ENCODE measurements around the gene KAT5.
"Not testable (repeated sequence)": the region's sequence is repeated elsewhere in the genome, so short reads cannot be mapped to it uniquely, and the experiment has no call there.

Gene KAT5

GRCh38 chr11:65711785-65712632 is at the start of gene KAT5:
TSS of gene KAT5 (plus strand) at chr11:65712252. CDS start at chr11:65712268, 16 bp downstream.
- Histone ChIP-seq H4K20me1 (peaks cover 32% of the 10 kb centered on the region), H3K27me3 (no peaks in the 10 kb centered on the region), H3K9me3 (no peaks in the 10 kb centered on the region), H3K4me3 (peak within 1 kb of the TSS; percentile 77), H3K4me1 (peaks cover 62% of the 10 kb centered on the region), H3K27ac (peak within 1 kb of the TSS; percentile 100), H3K36me3 (peaks cover 41% of the 10 kb centered on the region), H3K9ac (peak within 1 kb of the TSS; percentile 97), H3K4me2 (peak within 1 kb of the TSS; percentile 80)
- no peak for TF ChIP-seq Cebpa-rat (IDR thresholded peaks at IDR 0.05)

- H3K27ac ChIP-seq: peak within 1 kb of the TSS; percentile 93
- peaks cover 44% of the 10 kb centered on the region for H4K20me1 ChIP-seq
- no peaks in the 10 kb centered on the region for H3K27me3 ChIP-seq
- H3K4me3 ChIP-seq: peak within 1 kb of the TSS; percentile 95
- peaks cover 33% of the 10 kb centered on the region for H3K4me1 ChIP-seq
- peaks cover 37% of the 10 kb centered on the region for H3K36me3 ChIP-seq
- peak within 1 kb of the TSS; percentile 90 for H3K9ac ChIP-seq
- peak within 1 kb of the TSS; percentile 96 for H3K4me2 ChIP-seq
- H3K9me3 ChIP-seq: no peaks in the 10 kb centered on the region
- TF ChIP-seq Cebpa-rat (IDR thresholded peaks at IDR 0.05): no peak
Measured at GRCh38 chr11:65662799-65663638, 49.0 kb upstream of the KAT5 start, which contains the start of gene RELA. TSS of gene RELA (minus strand) at chr11:65662916. CDS start at chr11:65662832, 84 bp downstream.

- peak overlapping the region; percentile 95 for H3K4me3 ChIP-seq
- H3K9ac ChIP-seq: peak overlapping the region; percentile 90
- peaks cover 30% of the 10 kb centered on the region for H3K36me3 ChIP-seq
- H3K27ac ChIP-seq: peak overlapping the region; percentile 93
- H3K9me3 ChIP-seq: no peaks in the 10 kb centered on the region
- TF ChIP-seq Cebpa-rat (IDR thresholded peaks at IDR 0.05): no peak
- H3K4me2 ChIP-seq: peak overlapping the region; percentile 93
- peaks cover 37% of the 10 kb centered on the region for H4K20me1 ChIP-seq
- H3K27me3 ChIP-seq: no peaks in the 10 kb centered on the region
- H3K4me1 ChIP-seq: peaks cover 33% of the 10 kb centered on the region
Measured at GRCh38 chr11:65663639-65664200, 48.3 kb upstream of the KAT5 start.

GRCh38 chr11:65672180-65672860 is 39.7 kb upstream of the KAT5 start:
- Histone ChIP-seq H3K4me3 (no peak overlapping the region), H3K36me3 (no peaks in the 10 kb centered on the region), H3K4me2 (no peak overlapping the region), H3K27me3 (no peaks in the 10 kb centered on the region), H3K4me1 (no peaks in the 10 kb centered on the region), H4K20me1 (no peaks in the 10 kb centered on the region), H3K27ac (no peak overlapping the region), H3K9ac (no peak overlapping the region), H3K9me3 (no peaks in the 10 kb centered on the region)
- no peak for TF ChIP-seq Cebpa-rat (IDR thresholded peaks at IDR 0.05)

GRCh38 chr11:65672982-65673381 is 39.1 kb upstream of the KAT5 start:
- H3K9ac ChIP-seq: no peak overlapping the region
- no peak overlapping the region for H3K4me2 ChIP-seq
- no peaks in the 10 kb centered on the region for H3K9me3 ChIP-seq
- H4K20me1 ChIP-seq: no peaks in the 10 kb centered on the region
- TF ChIP-seq Cebpa-rat (IDR thresholded peaks at IDR 0.05): no peak
- no peaks in the 10 kb centered on the region for H3K4me1 ChIP-seq
- no peaks in the 10 kb centered on the region for H3K27me3 ChIP-seq
- no peak overlapping the region for H3K4me3 ChIP-seq
- no peaks in the 10 kb centered on the region for H3K36me3 ChIP-seq
- no peak overlapping the region for H3K27ac ChIP-seq

- no peak overlapping the region for H3K4me3 ChIP-seq
- no peaks in the 10 kb centered on the region for H3K36me3 ChIP-seq
- no peak for TF ChIP-seq Cebpa-rat (IDR thresholded peaks at IDR 0.05)
- no peaks in the 10 kb centered on the region for H3K27me3 ChIP-seq
- no peak overlapping the region for H3K9ac ChIP-seq
- no peak overlapping the region for H3K27ac ChIP-seq
- H3K9me3 ChIP-seq: no peaks in the 10 kb centered on the region
- H3K4me2 ChIP-seq: peak overlapping the region; percentile 40
- no peaks in the 10 kb centered on the region for H4K20me1 ChIP-seq
- peaks cover 29% of the 10 kb centered on the region for H3K4me1 ChIP-seq
Measured at GRCh38 chr11:65680192-65680743, 31.8 kb upstream of the KAT5 start.

GRCh38 chr11:65683480-65683879 is 28.6 kb upstream of the KAT5 start:
- peaks cover 29% of the 10 kb centered on the region for H3K4me1 ChIP-seq
- H3K9ac ChIP-seq: not testable (repeated sequence)

GRCh38 chr11:65685981-65686380 is 26.1 kb upstream of the KAT5 start:
- Histone ChIP-seq H3K4me1 (peaks cover 6% of the 10 kb centered on the region; the same call in 1 of the 2 replicates), H3K27ac (no peak overlapping the region), H3K27me3 (no peaks in the 10 kb centered on the region), H3K4me3 (no peak overlapping the region), H3K9me3 (no peaks in the 10 kb centered on the region), H3K36me3 (no peaks in the 10 kb centered on the region), H3K9ac (no peak overlapping the region), H4K20me1 (no peaks in the 10 kb centered on the region), H3K4me2 (no peak overlapping the region)
- TF ChIP-seq Cebpa-rat (IDR thresholded peaks at IDR 0.05): no peak

More at GRCh38 chr11:65683480-65683879, 28.6 kb upstream of the KAT5 start:
- H3K9me3 ChIP-seq, H4K20me1 ChIP-seq, H3K36me3 ChIP-seq, H3K4me2 ChIP-seq, H3K27me3 ChIP-seq, H3K27ac ChIP-seq, H3K4me3 ChIP-seq: not testable (repeated sequence)

- not testable (repeated sequence) for H3K9me3 ChIP-seq, H3K4me3 ChIP-seq, H3K27me3 ChIP-seq, H3K36me3 ChIP-seq, H3K27ac ChIP-seq, H4K20me1 ChIP-seq, H3K9ac ChIP-seq, H3K4me2 ChIP-seq
- H3K4me1 ChIP-seq: peaks cover 11% of the 10 kb centered on the region
Measured at GRCh38 chr11:65691847-65692246, 20.2 kb upstream of the KAT5 start.

Measured in BLaER1 (cell line).